ENCODE data around the gene ISG20L2. TPM values are rescaled to one million over a fixed set of nuclear protein-coding genes. Genes with fewer than 3 reads are reported as not detected.
A peak's percentile ranks its signal among the peaks of the same experiment; 100 is the strongest.

Gene ISG20L2
- total RNA-seq, 5 donors from 2014 or later (not counting 1 experiment from before 2014, with no cell fraction given), result 35.3 to 63.7 (median 44.3) TPM

DNA sequence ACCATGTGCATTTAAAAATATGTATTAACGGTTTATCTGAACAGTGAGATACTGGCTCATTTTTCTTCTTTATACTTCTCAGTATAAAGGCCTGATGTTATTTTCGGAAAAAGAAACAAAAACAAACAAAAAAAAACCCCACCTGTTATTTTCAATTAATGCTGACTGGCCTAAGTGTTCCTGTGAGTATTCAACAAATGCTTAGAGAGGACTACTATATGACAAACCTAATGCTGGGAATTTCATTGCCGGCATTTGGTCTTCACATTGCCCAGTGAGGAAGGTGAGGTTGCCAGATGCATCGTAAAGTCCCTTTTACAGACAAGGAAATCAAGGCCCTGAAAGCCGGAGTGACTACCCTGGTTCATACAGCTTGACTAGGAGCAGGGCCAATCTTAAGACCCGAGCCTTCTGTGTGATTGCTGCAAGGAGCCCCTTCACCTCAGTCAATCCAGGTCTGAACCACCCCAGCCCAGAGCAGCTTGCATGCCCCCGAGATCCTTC, 11.7 kb upstream of the ISG20L2 start:
- Histone ChIP-seq H3K36me3 (ENCODE audit: control insufficient read depth in 2 of 2, extremely low read depth in 1 of 2, insufficient read depth in 1 of 2, low read length in 1 of 2) (peaks cover 16 to 39% of the 10 kb centered on the region in 2 donors), H3K4me1 (ENCODE audit: control insufficient read depth in 1 of 2, extremely low read depth in 1 of 2, insufficient read depth in 2 of 2, low read length in 2 of 2) (peaks cover 11 to 16% of the 10 kb centered on the region in 2 experiments), H3K27ac (ENCODE audit: low read length) (peak overlapping the region; percentile 89), H3K9me3 (no peaks in the 10 kb centered on the region), H3K27me3 (replicated peaks in 1 of 2; ENCODE audit: control insufficient read depth in 2 of 2, extremely low read depth in 1 of 2, insufficient read depth in 2 of 2, low read length in 1 of 2) (no peaks in the 10 kb centered on the region), H3K4me3 (ENCODE audit: control insufficient read depth in 1 of 2, extremely low read depth in 1 of 2, low read length in 1 of 2) (peak overlapping the region; percentile 58 to 70)
- peak overlapping the region; percentile 96 to 99 (median 97) for H3K4me3 Mint-ChIP-seq
- ATAC-seq (replicated peaks in 1 of 4) (no peak), DNase-seq (no peak)
- H3K27me3 Mint-ChIP-seq, result no peaks in the 10 kb centered on the region
- peaks cover 36 to 39% (median 36%) of the 10 kb centered on the region in 3 donors for H3K4me1 Mint-ChIP-seq
- peaks cover 0 to 3% (median 0%) of the 10 kb centered on the region in 3 donors for H3K9me3 Mint-ChIP-seq
- POLR2A ChIA-PET, result interaction anchor here (1.0 to 1.7 kb wide), 6 partner anchors 11 to 27 kb away, joined by 3 to 29 read pairs (median 6); partner anchors contain the start of genes ISG20L2 (in 2 of the 2), METTL25B (in 2 of the 2), HDGF (in 1 of the 2) and PRCC (in 1 of the 2)
- peak overlapping the region; percentile 98 to 99 for H3K27ac Mint-ChIP-seq
- CTCF ChIA-PET, result interaction anchor here in 1 of 2 donors (0.9 to 1.9 kb wide), 6 partner anchors 10 to 457 kb away, joined by 3 to 43 read pairs (median 10); partner anchors contain the start of genes HDGF, ISG20L2, METTL25B and PRCC
- H3K36me3 Mint-ChIP-seq, result peaks cover 28% of the 10 kb centered on the region
- 0% methylated on average over 4 of the region's 7 CpGs for WGBS (ENCODE audit: insufficient coverage)

DNA sequence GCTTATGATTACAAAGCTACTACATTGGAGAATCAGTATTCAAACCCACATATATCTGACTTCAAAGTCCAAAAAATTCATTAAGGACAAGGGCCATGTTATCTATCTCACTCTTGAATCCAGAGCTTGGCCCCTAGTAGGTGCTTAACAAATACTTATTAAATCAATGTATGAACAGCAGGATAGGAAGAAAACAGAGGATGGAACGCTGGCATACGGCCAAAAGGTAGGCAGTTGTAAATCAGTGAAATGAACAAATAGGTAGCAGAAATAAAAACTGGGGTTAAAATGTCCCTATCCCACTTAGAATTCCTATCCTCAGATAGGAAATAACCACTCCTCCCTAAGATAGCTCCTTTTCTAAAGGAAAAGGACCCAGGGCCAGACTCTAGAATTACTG, 10.3 kb upstream of the ISG20L2 start:
- CTCF ChIA-PET, result interaction anchor here in 1 of 2 donors (1.2 kb wide), 1 partner anchor 13 kb away, joined by 6 read pairs; no protein-coding TSS in a partner anchor
- H3K27ac Mint-ChIP-seq, result peak overlapping the region; percentile 1 to 52
- H3K4me1 ChIP-seq (ENCODE audit: control insufficient read depth in 1 of 2, extremely low read depth in 1 of 2, insufficient read depth in 2 of 2, low read length in 2 of 2), result peaks cover 11 to 16% of the 10 kb centered on the region in 2 experiments
- ATAC-seq (replicated peaks in 1 of 4) (no peak), DNase-seq (no peak)
- H3K4me3 Mint-ChIP-seq, result peak overlapping the region; percentile 22 to 35 (median 22)
- no peak overlapping the region for H3K27ac ChIP-seq (ENCODE audit: low read length)
- no peak overlapping the region for H3K4me3 ChIP-seq (ENCODE audit: control insufficient read depth in 1 of 2, extremely low read depth in 1 of 2, low read length in 1 of 2)
- H3K27me3 Mint-ChIP-seq, result no peaks in the 10 kb centered on the region
- no CpG with 5 or more reads among the region's 2 CpGs for WGBS (ENCODE audit: insufficient coverage)
- peaks cover 23% of the 10 kb centered on the region for H3K36me3 Mint-ChIP-seq
- POLR2A ChIA-PET, result interaction anchor here (0.7 to 0.9 kb wide), 2 partner anchors 11 to 20 kb away, joined by 3 read pairs; no protein-coding TSS in a partner anchor
- peaks cover 0 to 3% (median 0%) of the 10 kb centered on the region in 3 donors for H3K9me3 Mint-ChIP-seq
- peaks cover 31 to 37% (median 35%) of the 10 kb centered on the region in 3 donors for H3K4me1 Mint-ChIP-seq
- peaks cover 11 to 29% of the 10 kb centered on the region in 2 donors for H3K36me3 ChIP-seq (ENCODE audit: control insufficient read depth in 2 of 2, extremely low read depth in 1 of 2, insufficient read depth in 1 of 2, low read length in 1 of 2)
- H3K9me3 ChIP-seq, result no peaks in the 10 kb centered on the region
- H3K27me3 ChIP-seq (replicated peaks in 1 of 2; ENCODE audit: control insufficient read depth in 2 of 2, extremely low read depth in 1 of 2, insufficient read depth in 2 of 2, low read length in 1 of 2), result no peaks in the 10 kb centered on the region

DNA sequence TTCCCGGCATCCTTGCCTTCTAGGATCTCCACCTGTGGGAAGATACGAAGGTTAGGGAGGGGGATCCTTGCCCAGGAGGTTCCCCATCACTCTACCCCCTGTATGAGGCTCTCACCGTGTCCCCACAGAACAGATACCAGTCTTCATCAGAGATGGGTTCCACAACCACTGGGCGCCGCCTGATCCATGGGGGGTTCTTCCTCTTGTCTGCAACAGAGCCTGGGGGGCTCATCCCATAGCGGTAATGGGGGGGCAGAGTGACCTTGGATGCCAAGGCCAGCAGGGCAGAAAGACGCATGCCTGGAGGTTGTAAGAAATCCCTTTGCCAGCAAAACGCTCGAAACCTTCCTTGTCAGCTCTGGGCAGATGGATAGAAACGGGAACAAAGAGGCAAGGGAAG, 9.8 kb upstream of the ISG20L2 start:
- Mint-ChIP-seq H3K4me1 (peaks cover 31 to 37% (median 35%) of the 10 kb centered on the region in 3 donors), H3K27me3 (no peaks in the 10 kb centered on the region), H3K9me3 (peaks cover 0 to 3% (median 0%) of the 10 kb centered on the region in 3 donors), H3K4me3 (no peak overlapping the region), H3K36me3 (peaks cover 19% of the 10 kb centered on the region), H3K27ac (peak overlapping the region in 1 of 2 donors; percentile 11)
- no peak overlapping the region for H3K4me3 ChIP-seq (ENCODE audit: control insufficient read depth in 1 of 2, extremely low read depth in 1 of 2, low read length in 1 of 2)
- peaks cover 11 to 16% of the 10 kb centered on the region in 2 experiments for H3K4me1 ChIP-seq (ENCODE audit: control insufficient read depth in 1 of 2, extremely low read depth in 1 of 2, insufficient read depth in 2 of 2, low read length in 2 of 2)
- no peak overlapping the region for H3K27ac ChIP-seq (ENCODE audit: low read length)
- 95% methylated on average over 4 of the region's 10 CpGs for WGBS (ENCODE audit: insufficient coverage)
- CTCF ChIA-PET, result interaction anchor here in 1 of 2 donors (1.2 kb wide), 1 partner anchor 12 kb away, joined by 6 read pairs; no protein-coding TSS in a partner anchor
- H3K27me3 ChIP-seq (replicated peaks in 1 of 2; ENCODE audit: control insufficient read depth in 2 of 2, extremely low read depth in 1 of 2, insufficient read depth in 2 of 2, low read length in 1 of 2), result no peaks in the 10 kb centered on the region
- DNase-seq, result no peak
- H3K36me3 ChIP-seq (ENCODE audit: control insufficient read depth in 2 of 2, extremely low read depth in 1 of 2, insufficient read depth in 1 of 2, low read length in 1 of 2), result peaks cover 11 to 28% of the 10 kb centered on the region in 2 donors
- H3K9me3 ChIP-seq, result no peaks in the 10 kb centered on the region
- no peak for ATAC-seq (replicated peaks in 1 of 4)
- POLR2A ChIA-PET, result interaction anchor here in 1 of 2 donors (0.9 kb wide), 1 partner anchor 19 kb away, joined by 3 read pairs; no protein-coding TSS in a partner anchor

DNA sequence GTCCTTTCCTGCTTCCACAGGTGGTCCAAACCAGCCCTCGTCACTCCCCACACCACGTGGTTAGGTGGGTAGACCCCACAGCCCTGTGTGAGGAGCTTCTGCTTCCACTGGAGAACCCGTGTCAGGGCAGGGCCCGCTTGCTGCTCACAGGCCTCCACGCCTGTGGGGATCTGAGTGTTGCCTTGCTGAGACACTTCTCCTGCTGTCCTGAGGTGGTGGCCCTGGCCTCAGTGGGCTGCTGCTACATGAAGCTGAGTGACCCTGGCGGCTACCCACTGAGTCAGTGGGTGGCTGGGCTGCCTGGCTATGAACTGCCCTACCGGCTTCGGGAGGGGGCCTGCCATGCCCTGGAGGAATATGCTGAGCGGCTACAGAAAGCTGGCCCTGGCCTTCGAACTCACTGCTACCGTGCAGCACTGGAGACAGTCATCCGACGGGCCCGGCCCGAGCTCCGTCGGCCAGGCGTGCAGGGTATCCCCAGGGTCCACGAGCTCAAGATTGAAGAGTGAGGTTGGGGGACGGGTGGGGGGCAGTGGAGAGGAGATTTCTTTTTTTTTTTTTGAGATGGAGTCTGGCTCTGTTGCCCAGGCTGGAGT, 5.5 kb upstream of the ISG20L2 start:
- 92% methylated on average over 16 of the region's 20 CpGs for WGBS (ENCODE audit: insufficient coverage)
- H3K4me3 Mint-ChIP-seq, result no peak overlapping the region

DNA sequence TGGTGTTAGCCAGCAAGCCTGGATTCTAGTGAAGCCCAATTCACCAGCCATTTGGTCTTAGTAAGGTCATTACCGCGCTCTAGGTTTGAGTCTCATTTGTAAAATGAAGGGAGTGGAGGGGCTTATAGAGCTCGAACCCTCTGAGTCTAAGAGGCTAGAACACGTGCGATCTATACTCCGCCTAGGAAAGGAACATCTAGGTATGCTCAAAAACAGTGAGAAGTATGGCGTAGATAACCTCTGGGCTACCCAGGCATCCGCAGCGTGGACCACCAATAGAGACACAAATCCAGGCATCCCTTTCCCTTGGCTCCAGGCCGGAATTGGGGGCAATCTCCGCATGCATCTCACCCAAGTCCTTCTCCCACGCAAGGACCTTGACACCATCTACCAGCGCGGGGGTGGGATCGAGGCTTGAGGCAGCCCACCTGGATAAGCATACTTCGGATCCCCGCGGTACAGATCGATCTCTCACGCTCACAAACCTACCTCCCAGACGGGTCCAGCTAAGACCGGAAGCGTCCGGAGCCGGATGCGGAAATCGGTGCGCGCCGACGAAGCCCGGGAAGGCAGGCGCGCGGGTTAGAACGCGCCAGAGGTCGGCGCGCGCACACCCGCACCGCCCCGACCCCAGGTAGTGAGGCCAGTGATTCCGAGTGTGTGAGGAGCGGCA, 504 bp downstream of the ISG20L2 start, which contains the start of gene METTL25B:
TSS of gene METTL25B (plus strand) at position 544 of the 673 bp plus-strand sequence. CDS start 636 bp downstream, outside the sequence.
- WGBS (ENCODE audit: insufficient coverage), result 0% methylated on average over 30 of the region's 46 CpGs
- CTCF ChIA-PET, result interaction anchor here (0.6 to 4.7 kb wide), 14 partner anchors 13 to 227 kb away, joined by 3 to 68 read pairs (median 6); partner anchors contain the start of genes HDGF (in 1 of the 2), MEF2D (in 1 of the 2), MRPL24 (in 1 of the 2) and NES (in 1 of the 2)

More for the DNA sequence above, 5.5 kb upstream of the ISG20L2 start:
- peaks cover 12% of the 10 kb centered on the region for H3K36me3 Mint-ChIP-seq
- no peak overlapping the region for H3K27ac ChIP-seq (ENCODE audit: low read length)
- ChIA-PET POLR2A (interaction anchor here in 1 of 2 donors (0.6 kb wide), 2 partner anchors 37 to 1781 kb away, joined by 4 read pairs; no protein-coding TSS in a partner anchor), CTCF (no interaction called here)
- H3K27me3 ChIP-seq (replicated peaks in 1 of 2; ENCODE audit: control insufficient read depth in 2 of 2, extremely low read depth in 1 of 2, insufficient read depth in 2 of 2, low read length in 1 of 2), result no peaks in the 10 kb centered on the region
- no peaks in the 10 kb centered on the region for H3K9me3 Mint-ChIP-seq
- peaks cover 7 to 25% of the 10 kb centered on the region in 2 donors for H3K36me3 ChIP-seq (ENCODE audit: control insufficient read depth in 2 of 2, extremely low read depth in 1 of 2, insufficient read depth in 1 of 2, low read length in 1 of 2)
- ATAC-seq (replicated peaks in 1 of 4), result no peak
- H3K27me3 Mint-ChIP-seq, result no peaks in the 10 kb centered on the region
- H3K4me1 Mint-ChIP-seq, result peaks cover 18 to 20% (median 18%) of the 10 kb centered on the region in 3 donors
- no peak overlapping the region for H3K27ac Mint-ChIP-seq
- peaks cover 0 to 5% of the 10 kb centered on the region in 2 experiments for H3K4me1 ChIP-seq (ENCODE audit: control insufficient read depth in 1 of 2, extremely low read depth in 1 of 2, insufficient read depth in 2 of 2, low read length in 2 of 2)
- no peak for DNase-seq
- H3K4me3 ChIP-seq (ENCODE audit: control insufficient read depth in 1 of 2, extremely low read depth in 1 of 2, low read length in 1 of 2), result no peak overlapping the region
- no peaks in the 10 kb centered on the region for H3K9me3 ChIP-seq

More for the DNA sequence above, 504 bp downstream of the ISG20L2 start, which contains the start of gene METTL25B:
- POLR2A ChIA-PET, result interaction anchor here (0.6 to 2.1 kb wide), 6 partner anchors 11 to 42 kb away, joined by 3 to 29 read pairs (median 7); partner anchors contain the start of genes MRPL24 (in 2 of the 2), HDGF (in 1 of the 2) and PRCC (in 1 of the 2)
- Mint-ChIP-seq H3K36me3 (peaks cover 23% of the 10 kb centered on the region), H3K27ac (peak within 1 kb of the TSS; percentile 86 to 94), H3K4me1 (peaks cover 23 to 32% (median 30%) of the 10 kb centered on the region in 3 donors), H3K9me3 (no peaks in the 10 kb centered on the region), H3K4me3 (no peak within 1 kb of the TSS), H3K27me3 (no peaks in the 10 kb centered on the region)
- peak within 1 kb of the TSS; percentile 91 to 97 for H3K4me3 ChIP-seq (ENCODE audit: control insufficient read depth in 1 of 2, extremely low read depth in 1 of 2, low read length in 1 of 2)
- H3K27ac ChIP-seq (ENCODE audit: low read length), result peak within 1 kb of the TSS; percentile 100
- H3K9me3 ChIP-seq, result no peaks in the 10 kb centered on the region
- peaks cover 26 to 52% of the 10 kb centered on the region in 2 experiments for H3K4me1 ChIP-seq (ENCODE audit: control insufficient read depth in 1 of 2, extremely low read depth in 1 of 2, insufficient read depth in 2 of 2, low read length in 2 of 2)
- DNase-seq (peak in 19 of 35 experiments; percentile 48 to 80 (median 61)), ATAC-seq (replicated peaks in 1 of 4) (peak; percentile 64 to 71 (median 69))
- H3K36me3 ChIP-seq (ENCODE audit: control insufficient read depth in 2 of 2, extremely low read depth in 1 of 2, insufficient read depth in 1 of 2, low read length in 1 of 2), result peaks cover 0 to 28% of the 10 kb centered on the region in 2 donors
- no peaks in the 10 kb centered on the region for H3K27me3 ChIP-seq (replicated peaks in 1 of 2; ENCODE audit: control insufficient read depth in 2 of 2, extremely low read depth in 1 of 2, insufficient read depth in 2 of 2, low read length in 1 of 2)

Data from T-cell (primary cell).